Stimulated activated CD4-positive, alpha-beta T cell treated with anti-CD3 and anti-CD28 coated beads, Interleukin-4, amount 100 ng/mL, for 24 hours (primary cell): Measurements from ENCODE around the gene ZNF366.

Source experiments
- DNase-seq: peaks from one replicate; pipeline ENCODE4 v3.0.0-alpha.2; 2020

ZNF366 gene

GRCh38 chr5:72463449-72464052, 43.7 kb downstream of the ZNF366 start:
- no peak for DNase-seq

DNA sequence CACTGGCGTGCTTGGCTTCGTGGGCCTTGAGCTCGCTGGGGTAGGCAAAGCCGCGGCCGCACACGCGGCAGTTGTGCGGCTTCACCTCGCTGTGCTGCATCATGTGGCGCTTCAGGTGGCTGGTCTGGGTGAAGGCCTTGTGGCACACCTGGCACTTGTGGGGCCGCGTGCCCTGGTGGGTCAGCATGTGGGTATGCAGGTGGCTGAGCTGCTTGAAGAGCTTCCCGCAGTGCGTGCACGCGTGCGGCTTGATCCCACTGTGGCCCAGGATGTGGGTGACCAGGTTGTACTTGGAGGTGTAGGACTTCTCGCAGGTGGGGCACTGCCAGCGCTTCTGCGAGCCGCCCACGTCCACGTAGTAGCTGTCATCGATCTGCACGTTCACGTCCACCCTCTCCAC, 46.8 kb downstream of the ZNF366 start:
- no peak for DNase-seq

- DNase-seq: no peak
Observed at GRCh38 chr5:72459913-72460312, 47.3 kb downstream of the ZNF366 start.

DNA sequence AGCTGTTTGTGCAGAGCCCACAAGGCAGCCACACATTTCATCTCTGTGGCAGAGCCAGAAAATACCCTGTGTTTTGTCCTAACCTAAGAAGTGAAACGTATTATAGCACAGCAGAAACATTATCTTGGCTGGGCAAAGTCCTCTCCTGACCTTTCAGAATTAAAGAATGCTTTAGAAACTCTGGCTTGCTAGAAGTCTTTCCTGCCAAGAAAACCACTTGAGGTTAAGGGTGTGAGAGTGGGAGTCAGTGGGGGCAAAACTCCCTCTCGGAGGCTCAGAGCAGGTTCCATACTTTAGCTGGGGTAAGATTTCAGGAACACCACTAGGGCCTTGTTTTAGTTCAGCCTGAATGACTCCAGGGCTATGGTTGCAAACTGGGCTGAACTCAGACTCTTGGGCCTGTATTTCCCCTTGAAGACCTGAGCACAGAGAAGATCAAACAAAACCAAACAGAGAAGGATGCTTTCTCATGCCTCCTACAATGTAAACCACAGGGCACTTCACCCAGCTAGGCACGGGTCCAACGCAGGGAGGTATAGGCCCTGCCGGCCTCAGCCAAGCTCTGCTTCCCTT, 48.0 kb downstream of the ZNF366 start:
- DNase-seq: no peak

DNA sequence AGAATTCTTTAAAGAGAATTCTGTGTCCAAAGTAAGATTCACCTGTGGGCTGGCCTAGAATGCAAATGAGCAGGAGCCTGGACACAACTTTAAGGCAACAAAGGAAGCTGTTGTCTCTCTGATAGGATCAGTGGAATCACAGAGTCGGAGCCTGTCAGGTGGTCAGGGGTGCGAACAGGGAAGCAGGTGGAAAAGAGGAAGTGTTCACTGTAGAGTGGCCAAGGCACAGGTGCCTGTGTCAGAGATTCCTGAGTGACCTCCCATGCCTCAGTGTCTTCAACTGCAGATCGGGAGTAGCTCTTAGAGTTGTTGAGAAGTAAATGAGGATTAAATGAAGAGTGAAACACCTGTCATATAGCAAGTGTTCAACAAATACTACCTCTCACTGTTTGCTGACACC, 48.8 kb downstream of the ZNF366 start:
- no peak for DNase-seq

DNA sequence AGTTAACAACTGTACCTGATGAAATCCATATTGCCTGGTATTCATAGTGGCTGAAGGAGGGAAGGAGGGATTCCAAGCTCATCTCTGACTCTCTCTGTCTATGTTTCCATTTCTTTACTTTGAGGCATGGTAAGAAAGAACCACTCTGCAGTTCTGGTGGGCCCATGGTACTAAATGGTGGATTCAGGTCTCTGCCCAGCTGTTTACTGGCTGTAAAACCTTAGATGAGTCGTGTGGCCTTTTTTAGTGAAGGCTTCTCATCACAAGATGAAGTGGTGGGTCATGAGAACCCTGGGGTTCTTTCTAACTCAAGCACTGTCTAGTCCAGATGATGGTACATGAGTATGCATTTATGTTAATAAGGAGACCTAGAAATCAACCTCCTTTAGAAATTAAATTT, 49.7 kb downstream of the ZNF366 start:
- DNase-seq: no peak

DNA sequence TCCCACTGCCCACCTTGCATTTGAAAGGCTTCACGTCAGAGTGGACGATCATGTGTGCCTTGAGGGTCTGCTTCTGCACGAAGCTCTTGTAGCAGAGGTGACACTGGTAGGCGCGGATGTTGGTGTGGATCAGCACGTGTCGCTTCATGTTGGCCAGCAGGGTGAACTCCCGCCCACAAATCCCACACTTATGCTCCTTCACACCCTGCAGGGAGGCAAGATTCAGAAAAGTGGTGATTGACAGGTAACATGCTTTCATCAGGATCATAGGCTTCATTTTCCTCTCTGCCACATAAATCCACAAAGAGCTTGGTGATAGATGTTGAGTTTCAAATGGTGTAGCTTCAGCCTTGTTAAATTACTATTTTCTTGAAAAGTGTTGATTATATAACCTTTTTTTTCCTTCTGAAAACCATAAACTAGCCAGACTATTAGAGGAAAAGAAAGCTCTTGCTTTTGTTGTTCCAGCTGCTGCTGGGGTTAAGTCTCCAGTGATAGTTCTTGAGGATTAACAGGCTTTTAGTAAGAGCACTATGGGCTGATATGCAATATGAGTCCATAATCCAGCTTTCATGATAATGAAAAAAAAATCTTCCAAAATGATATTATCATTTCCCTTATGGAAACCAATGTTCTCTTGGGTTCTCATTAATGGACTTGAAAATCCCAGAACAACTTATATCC, 50.7 kb downstream of the ZNF366 start:
- no peak for DNase-seq

DNA sequence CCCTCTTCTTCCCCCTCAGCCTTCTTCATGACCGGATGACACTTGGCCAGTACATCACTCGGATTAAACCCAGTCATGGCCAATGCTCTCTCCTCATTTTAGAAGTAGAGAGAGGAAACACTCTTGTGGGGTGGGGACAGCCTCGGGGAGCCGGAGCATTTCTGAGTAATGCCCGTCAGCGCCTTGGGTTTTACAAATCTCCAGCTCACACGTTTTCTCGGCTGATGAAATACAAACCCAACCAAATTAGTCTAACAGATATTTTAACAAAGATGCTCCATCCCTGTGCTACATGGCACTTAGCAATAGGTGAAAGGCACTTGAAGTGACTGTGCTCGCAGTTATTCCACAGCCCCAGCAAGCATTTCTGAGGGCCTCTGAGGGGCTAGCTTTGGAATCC, 51.7 kb downstream of the ZNF366 start:
- no peak for DNase-seq

DNA sequence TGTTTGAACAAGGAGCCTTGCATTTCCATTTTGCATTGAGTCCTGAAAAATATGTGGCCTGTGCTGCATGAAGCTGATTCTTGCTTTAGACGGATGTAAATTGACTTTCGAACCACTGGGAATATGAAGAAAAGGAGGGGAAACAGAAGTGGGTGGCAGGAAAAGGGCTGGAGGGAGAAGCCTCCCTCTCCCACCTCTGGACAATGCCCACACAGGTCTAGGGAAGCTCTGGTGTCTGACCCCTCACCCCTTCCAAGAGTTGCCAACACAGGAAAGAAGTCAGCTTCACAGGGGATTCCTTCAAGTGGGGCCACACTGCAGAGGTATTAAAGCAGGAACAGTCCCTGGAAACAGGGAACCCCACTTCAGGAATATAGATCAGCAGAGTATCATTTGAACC, 52.2 kb downstream of the ZNF366 start:
- no peak for DNase-seq

- no peak for DNase-seq
Observed at GRCh38 chr5:72453246-72453775, 53.9 kb downstream of the ZNF366 start.

GRCh38 chr5:72452515-72453245, 54.5 kb downstream of the ZNF366 start:
- DNase-seq: no peak

DNA sequence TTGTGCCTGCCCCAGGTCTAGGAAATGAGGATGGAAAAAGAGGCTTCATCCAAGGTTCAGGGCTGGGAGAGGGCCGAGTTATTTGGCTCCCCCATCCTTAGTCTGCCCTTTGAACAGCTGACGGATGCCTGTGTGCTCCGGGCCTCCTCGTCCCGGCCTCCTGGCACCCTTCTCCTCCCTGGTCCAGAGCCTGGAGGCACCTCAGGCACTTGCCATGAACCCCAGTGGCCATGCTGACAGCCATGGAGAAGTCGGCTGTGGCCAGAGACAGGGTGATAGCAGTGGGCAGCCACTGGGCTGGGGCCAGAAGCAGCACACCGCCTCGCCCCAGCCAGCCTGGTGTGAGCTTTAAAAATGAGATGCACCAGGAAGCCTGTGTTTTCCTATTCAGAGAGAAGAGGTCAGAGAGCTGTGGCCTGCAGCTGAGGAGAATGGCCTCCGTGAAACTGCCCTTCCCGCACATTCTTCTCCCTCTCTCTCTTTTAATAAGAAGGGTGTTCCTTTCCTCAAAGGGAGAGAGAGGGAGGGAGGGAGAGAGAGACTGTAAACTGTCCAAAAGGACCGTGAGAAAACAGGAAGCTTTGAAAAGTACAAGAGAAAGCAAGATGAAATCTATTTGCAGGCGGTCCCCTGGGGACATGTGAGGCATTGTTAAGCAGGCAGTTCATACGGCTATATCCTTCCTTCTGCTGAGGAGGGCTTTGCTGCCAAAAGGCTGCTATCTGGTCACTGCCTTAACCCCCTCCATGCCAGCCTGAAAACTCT, 55.3 kb downstream of the ZNF366 start:
- no peak for DNase-seq

- DNase-seq: no peak
Observed at GRCh38 chr5:72448368-72448767, 58.8 kb downstream of the ZNF366 start.

GRCh38 chr5:72447751-72448150, 59.5 kb downstream of the ZNF366 start:
- DNase-seq: no peak

- no peak for DNase-seq
Observed at GRCh38 chr5:72445969-72446368, 61.2 kb downstream of the ZNF366 start.

GRCh38 chr5:72443883-72444282, 63.3 kb downstream of the ZNF366 start:
- DNase-seq: no peak

- DNase-seq: no peak
Observed at GRCh38 chr5:72441862-72442540, 65.2 kb downstream of the ZNF366 start.

DNA sequence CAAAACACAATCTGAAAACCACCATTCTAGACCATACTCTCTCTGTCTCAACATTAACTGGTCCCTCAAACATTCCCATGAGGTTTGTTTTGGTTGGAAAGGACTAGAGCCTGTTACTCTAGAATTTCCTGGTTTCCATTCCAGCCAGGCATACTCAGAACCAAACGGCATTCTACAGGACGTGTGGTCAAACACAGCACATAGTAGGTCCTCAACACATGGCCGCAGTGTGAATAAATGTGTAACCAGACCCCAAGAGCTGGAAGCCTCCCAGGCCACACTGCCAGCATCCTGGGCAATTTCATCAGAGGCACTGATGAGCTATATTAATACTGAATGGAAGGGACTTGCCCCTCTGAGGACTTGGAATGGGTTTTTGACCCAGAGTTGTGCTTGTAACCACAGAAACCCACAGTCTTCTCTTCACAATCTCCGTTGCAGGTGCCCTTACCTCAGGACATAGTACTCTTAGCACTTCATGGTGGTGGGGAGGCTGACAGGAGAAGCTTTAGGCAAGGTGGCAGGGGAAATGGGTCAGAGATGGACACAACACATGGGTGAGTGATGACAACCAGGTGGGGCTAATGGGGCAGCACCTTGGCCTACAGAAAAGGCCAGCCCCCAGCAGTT, 66.0 kb downstream of the ZNF366 start:
- no peak for DNase-seq

DNA sequence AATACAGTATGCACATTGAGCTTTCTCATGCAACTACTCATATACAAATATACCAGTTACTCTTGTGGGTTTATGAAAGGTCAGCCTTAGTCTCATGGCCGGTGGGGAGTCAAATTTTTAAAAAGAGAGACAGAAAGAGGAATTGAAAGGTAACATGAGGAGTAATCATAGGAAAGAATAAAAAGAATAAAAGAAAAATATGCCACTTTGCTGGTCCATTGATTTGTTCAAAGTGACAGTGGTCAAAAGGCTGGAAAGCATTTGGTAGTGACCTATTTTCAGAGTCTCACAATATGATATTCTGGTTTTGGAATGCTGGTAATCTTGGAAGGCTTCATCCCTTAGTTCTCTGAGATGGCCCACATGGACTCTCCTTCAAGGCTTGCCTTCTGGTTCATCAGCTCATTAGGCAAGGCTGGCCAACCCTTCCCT, 67.0 kb downstream of the ZNF366 start:
- DNase-seq: no peak

DNA sequence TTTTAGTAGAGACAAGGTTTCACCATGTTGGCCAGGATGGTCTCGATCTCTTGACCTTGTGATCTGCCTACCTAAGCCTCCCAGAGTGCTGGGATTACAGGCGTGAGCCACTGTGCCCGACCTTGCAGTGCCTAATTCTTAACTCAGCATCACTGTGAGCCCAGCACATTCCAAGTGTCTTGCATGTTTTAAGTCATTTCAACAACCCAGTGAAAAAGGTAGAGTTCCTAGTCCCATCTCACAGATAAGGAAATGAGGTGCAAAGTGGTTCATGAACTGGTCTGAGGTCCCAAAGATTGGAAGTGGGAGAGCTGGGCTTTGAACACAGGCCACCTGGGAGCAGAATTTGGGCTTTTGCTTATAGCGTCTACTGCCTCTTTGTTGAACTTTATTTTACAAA, 68.0 kb downstream of the ZNF366 start:
- no peak for DNase-seq

GRCh38 chr5:72438141-72438540, 69.1 kb downstream of the ZNF366 start:
- no peak for DNase-seq
